H9 (cell line): ENCODE data around the gene BICD2. TPM values are rescaled to one million over a fixed set of nuclear protein-coding genes. Genes with fewer than 3 reads are reported as not detected.

ENCODE experiments used
- DNase-seq: peaks from one replicate; pipeline ENCODE4 v3.0.0-alpha.2; 2017
- H2AFZ ChIP-seq: one replicate; pipeline ENCODE4 v1.6.1; 2013; ENCODE audit warnings: mild to moderate bottlenecking, low read length, control low read depth, moderate library complexity
- H2AK5ac ChIP-seq: 2 replicates; pipeline ENCODE4 v1.6.1; 2013; ENCODE audit warnings: low read length, control low read depth, mixed read lengths; ENCODE audit not compliant: insufficient read length
- H2BK120ac ChIP-seq: one replicate; pipeline ENCODE4 v1.6.1; 2013; ENCODE audit warnings: low read depth, mild to moderate bottlenecking, low read length, control low read depth, inconsistent platforms; ENCODE audit not compliant: poor library complexity, severe bottlenecking
- H2BK12ac ChIP-seq: 2 replicates; pipeline ENCODE4 v1.6.1; 2013; ENCODE audit warnings: low read length, control low read depth, mixed read lengths, low read depth; ENCODE audit not compliant: insufficient read length
- H2BK15ac ChIP-seq: 2 replicates; pipeline ENCODE4 v1.6.1; 2013; ENCODE audit warnings: low read depth, low read length, control low read depth
- H2BK20ac ChIP-seq: one replicate; pipeline ENCODE4 v1.6.1; 2013; ENCODE audit warnings: low read depth, mild to moderate bottlenecking, low read length, control low read depth, inconsistent platforms; ENCODE audit not compliant: poor library complexity, severe bottlenecking
- H2BK5ac ChIP-seq: 2 replicates; pipeline ENCODE4 v1.6.1; 2013; ENCODE audit warnings: low read length, control low read depth, mixed read lengths; ENCODE audit not compliant: insufficient read length
- H3K14ac ChIP-seq: 2 replicates; pipeline ENCODE4 v1.6.1; 2013; ENCODE audit warnings: low read length, control low read depth; ENCODE audit not compliant: insufficient read depth
- H3K18ac ChIP-seq: 2 replicates; pipeline ENCODE4 v1.6.1; 2013; ENCODE audit warnings: low read depth, mild to moderate bottlenecking, mixed read lengths, low read length, control low read depth; ENCODE audit not compliant: insufficient read length
- H3K23ac ChIP-seq: 2 replicates; pipeline ENCODE4 v1.6.1; 2013; ENCODE audit warnings: low read length, control low read depth, mixed read lengths, low read depth; ENCODE audit not compliant: insufficient read length
- H3K23me2 ChIP-seq: 2 replicates; pipeline ENCODE4 v1.6.1; 2013; ENCODE audit warnings: low read depth, mild to moderate bottlenecking, mixed read lengths, low read length, control low read depth; ENCODE audit not compliant: insufficient read length, poor library complexity, severe bottlenecking
- H3K27ac ChIP-seq: 2 replicates; pipeline ENCODE4 v1.5.1; 2013; ENCODE audit warnings: low read length, control low read depth, mixed read lengths, low read depth; ENCODE audit not compliant: insufficient read length
- H3K27me3 ChIP-seq: 2 replicates; pipeline ENCODE4 v1.6.1; 2013; ENCODE audit warnings: low read length, control low read depth, inconsistent platforms; ENCODE audit not compliant: insufficient read depth
- H3K4ac ChIP-seq: 2 replicates; pipeline ENCODE4 v1.6.1; 2013; ENCODE audit warnings: low read depth, mild to moderate bottlenecking, control low read depth, inconsistent platforms, low read length, moderate library complexity
- H3K4me1 ChIP-seq: 2 replicates; pipeline ENCODE4 v1.6.1; 2013; ENCODE audit warnings: low read length, control low read depth, inconsistent platforms; ENCODE audit not compliant: insufficient read depth
- H3K4me2 ChIP-seq: 2 replicates; pipeline ENCODE4 v1.6.1; 2013; ENCODE audit warnings: low read length, control low read depth, mixed read lengths; ENCODE audit not compliant: insufficient read length, insufficient read depth
- H3K56ac ChIP-seq: 2 replicates; pipeline ENCODE4 v1.6.1; 2013; ENCODE audit warnings: low read depth, mild to moderate bottlenecking, mixed read lengths, low read length, control low read depth; ENCODE audit not compliant: insufficient read length
- H3K79me1 ChIP-seq: 2 replicates; pipeline ENCODE4 v1.6.1; 2013; ENCODE audit warnings: low read depth, mild to moderate bottlenecking, moderate library complexity, low read length, control low read depth, inconsistent platforms; ENCODE audit not compliant: insufficient read depth, poor library complexity, severe bottlenecking
- H3K79me2 ChIP-seq: 2 replicates; pipeline ENCODE4 v1.6.1; 2013; ENCODE audit warnings: low read length, control low read depth, inconsistent platforms; ENCODE audit not compliant: insufficient read depth
- H3K9ac ChIP-seq: 2 replicates; pipeline ENCODE4 v1.6.1; 2013; ENCODE audit warnings: low read length, control low read depth, mixed read lengths; ENCODE audit not compliant: insufficient read length; ENCODE audit errors: extremely low read depth
- H3K9me3 ChIP-seq: one replicate; pipeline ENCODE4 v1.6.1; 2013; ENCODE audit warnings: low read depth, low read length, inconsistent platforms; ENCODE audit not compliant: control insufficient read depth
- H3T11ph ChIP-seq: one replicate; pipeline ENCODE4 v1.6.1; 2013; ENCODE audit warnings: mild to moderate bottlenecking, low read length, control low read depth, inconsistent platforms
- H4K20me1 ChIP-seq: one replicate; pipeline ENCODE4 v1.6.1; 2013; ENCODE audit not compliant: control insufficient read depth, insufficient read length, insufficient read depth
- H4K5ac ChIP-seq: 2 replicates; pipeline ENCODE4 v1.6.1; 2013; ENCODE audit warnings: low read depth, mild to moderate bottlenecking, mixed read lengths, low read length, control low read depth; ENCODE audit not compliant: insufficient read length
- H4K8ac ChIP-seq: replicated peaks from 2 replicates; pipeline ENCODE4 v1.6.1; 2013; ENCODE audit warnings: low read length, control low read depth, mixed read lengths, low read depth; ENCODE audit not compliant: insufficient read length
- H4K91ac ChIP-seq: 2 replicates; pipeline ENCODE4 v1.6.1; 2013; ENCODE audit warnings: low read depth, mild to moderate bottlenecking, moderate library complexity, mixed read lengths, low read length, control low read depth; ENCODE audit not compliant: insufficient read length
- H3K27ac Mint-ChIP-seq, 3 experiments: 2 replicates in 2 of 3; 3 replicates in 1 of 3; pipeline ENCODE4 v1.8.0; 2020 to 2021; ENCODE audit warnings: mixed read lengths in 3 of 3, mild to moderate bottlenecking in 1 of 3, moderate library complexity in 1 of 3
- H3K27me3 Mint-ChIP-seq: 2 replicates; pipeline ENCODE4 v1.8.0; 2021; ENCODE audit warnings: low read depth, mild to moderate bottlenecking, moderate library complexity, mixed read lengths
- H3K36me3 Mint-ChIP-seq, 3 experiments: 2 replicates in 2 of 3; 3 replicates in 1 of 3; pipeline ENCODE4 v1.8.0; 2020 to 2021; ENCODE audit warnings: low read depth in 3 of 3, mixed read lengths in 3 of 3; ENCODE audit not compliant: insufficient read depth in 1 of 3
- H3K4me1 Mint-ChIP-seq, 2 experiments: 2 replicates each; pipeline ENCODE4 v1.8.0; 2020; ENCODE audit warnings: mixed read lengths in 2 of 2
- H3K4me3 Mint-ChIP-seq, 2 experiments: 2 replicates in 1 of 2; 3 replicates in 1 of 2; pipeline ENCODE4 v1.8.0; 2020 to 2021; ENCODE audit warnings: mild to moderate bottlenecking in 2 of 2, mixed read lengths in 2 of 2, moderate library complexity in 1 of 2
- H3K9me3 Mint-ChIP-seq, 2 experiments: 2 replicates in 1 of 2; 3 replicates in 1 of 2; pipeline ENCODE4 v1.8.0; 2020; ENCODE audit warnings: mild to moderate bottlenecking in 2 of 2, mixed read lengths in 2 of 2, moderate library complexity in 1 of 2
- CTCF ChIP-seq: fragments of 200-600 bp; sonication (generic); conservative IDR thresholded peaks from 3 replicates; pipeline ENCODE4 v1.8.0; 2021; ENCODE audit warnings: antibody characterized with exemption, mild to moderate bottlenecking
- WGBS: extraction: QIAGEN DNeasy Blood & Tissue Kit; methylation state at CpG from one replicate; pipeline ENCODE4 v1.1.7; 2013; ENCODE audit warnings: missing lambda C conversion rate, low lambda C conversion rate, mixed read lengths; ENCODE audit not compliant: insufficient read length; ENCODE audit errors: extremely low coverage; 5-methylcytosine and 5-hydroxymethylcytosine counted together
- total RNA-seq: library from RNA; stranded (reverse); gene quantifications from 2 replicates; pipeline ENCODE4 v1.2.1, GENCODE V29; 2021

The BICD2 gene
- total RNA-seq, 1 experiment from 2014 or later = 22.3 TPM

DNA sequence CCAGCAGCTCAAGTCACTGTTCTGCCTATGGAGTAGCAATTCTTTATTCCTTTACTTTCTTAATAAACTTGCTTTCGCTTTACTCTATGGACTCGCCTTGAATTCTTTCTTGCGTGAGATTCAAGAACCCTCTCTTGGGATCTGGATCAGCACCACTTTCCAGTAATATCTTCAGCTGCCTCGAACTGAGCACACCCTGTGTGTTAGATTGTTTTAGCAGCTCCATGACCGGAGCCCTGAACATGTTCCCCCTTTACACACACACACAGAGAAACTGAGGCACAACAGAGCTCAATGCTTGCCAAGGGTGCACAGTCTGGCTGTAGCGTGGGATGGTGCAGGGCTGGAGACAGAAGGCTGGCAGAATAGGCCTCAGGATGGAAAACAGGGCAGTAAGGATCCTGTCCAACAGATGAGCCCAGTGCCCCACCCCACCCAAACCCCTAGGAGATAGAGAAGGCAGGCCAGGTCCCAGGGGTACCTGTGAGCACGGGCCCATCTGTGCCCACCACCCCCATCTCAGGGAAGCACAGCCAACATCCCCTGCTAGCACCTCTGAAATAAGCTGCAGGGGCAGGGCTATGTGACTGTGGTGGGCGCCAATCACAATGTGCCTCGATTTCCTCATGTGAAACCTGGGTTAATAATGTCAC, 27.9 kb downstream of the BICD2 start:
- Histone ChIP-seq H3K23me2 (no peaks in the 10 kb centered on the region), H3K27ac (no peak overlapping the region), H2AK5ac (no peak overlapping the region), H3K79me2 (peaks cover 27% of the 10 kb centered on the region), H3T11ph (no peak overlapping the region), H3K9ac (no peak overlapping the region), H4K8ac (no peak overlapping the region), H3K27me3 (no peaks in the 10 kb centered on the region), H3K4me1 (peaks cover 3% of the 10 kb centered on the region), H3K79me1 (peaks cover 8% of the 10 kb centered on the region), H3K23ac (no peak overlapping the region), H4K91ac (no peak overlapping the region), H3K56ac (no peak overlapping the region), H2BK12ac (no peak overlapping the region), H4K20me1 (no peaks in the 10 kb centered on the region), H2BK20ac (no peak overlapping the region), H2AFZ (no peak overlapping the region), H3K18ac (no peak overlapping the region), H3K4me2 (no peak overlapping the region), H2BK5ac (no peak overlapping the region), H3K4ac (no peak overlapping the region), H3K9me3 (no peaks in the 10 kb centered on the region), H2BK120ac (no peak overlapping the region), H4K5ac (no peak overlapping the region), H2BK15ac (no peak overlapping the region), H3K14ac (no peak overlapping the region)
- no peak for DNase-seq
- Mint-ChIP-seq H3K4me1 (peaks cover 34 to 50% of the 10 kb centered on the region in 2 experiments), H3K27ac (no peak overlapping the region), H3K4me3 (no peak overlapping the region), H3K9me3 (no peaks in the 10 kb centered on the region), H3K27me3 (no peaks in the 10 kb centered on the region), H3K36me3 (no peaks in the 10 kb centered on the region)
- no peak for TF ChIP-seq CTCF
- WGBS = no CpG with 5 or more reads among the region's 9 CpGs
